ENCODE measurements around the gene LLCFC1.

Gene LLCFC1

GRCh38 chr7:142894985-142895593 lies 44.2 kb upstream of the LLCFC1 start:
- peak; percentile 46 for DNase-seq (ENCODE audit: low spot score)
- no peak overlapping the region for H3K4me3 ChIP-seq
- TF ChIP-seq CTCF (IDR thresholded peaks at IDR 0.05) = no peak
- no peak overlapping the region for H3K27ac ChIP-seq

DNA sequence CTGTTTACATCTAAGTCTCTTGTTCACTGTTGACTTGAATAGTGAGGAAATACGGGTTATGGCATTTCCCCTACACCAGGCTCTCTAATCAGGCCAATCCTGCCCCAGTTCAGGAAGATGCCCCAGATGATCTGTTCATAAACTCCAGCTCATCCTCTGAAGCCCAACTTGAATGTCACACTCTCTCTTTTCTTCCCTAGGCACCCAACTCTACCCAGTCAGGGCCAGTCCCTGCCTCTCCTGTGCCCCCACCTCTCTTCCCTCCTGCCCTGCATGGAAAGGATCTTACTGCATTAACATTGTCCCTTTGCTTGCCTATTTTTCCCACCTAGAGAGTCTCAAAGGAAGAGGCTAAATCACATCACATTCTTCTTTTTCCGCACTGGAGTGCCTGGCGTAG lies 43.1 kb upstream of the LLCFC1 start:
- Histone ChIP-seq H3K4me3 (no peak overlapping the region), H3K27ac (no peak overlapping the region)
- no peak for TF ChIP-seq CTCF (IDR thresholded peaks at IDR 0.05)
- peak; percentile 22 for DNase-seq (ENCODE audit: low spot score)

- DNase-seq (ENCODE audit: low spot score) = peak; percentile 50
- no peak for TF ChIP-seq CTCF (IDR thresholded peaks at IDR 0.05)
- Histone ChIP-seq H3K27ac (no peak overlapping the region), H3K4me3 (no peak overlapping the region)
Measured at GRCh38 chr7:142896741-142897379, 42.4 kb upstream of the LLCFC1 start.

- peak; percentile 24 for DNase-seq (ENCODE audit: low spot score)
- H3K4me3 ChIP-seq = no peak overlapping the region
- no peak for TF ChIP-seq CTCF (IDR thresholded peaks at IDR 0.05)
- no peak overlapping the region for H3K27ac ChIP-seq
Measured at GRCh38 chr7:142897691-142898090, 41.6 kb upstream of the LLCFC1 start.

GRCh38 chr7:142898377-142899170 lies 40.7 kb upstream of the LLCFC1 start:
- Histone ChIP-seq H3K27ac (no peak overlapping the region), H3K4me3 (no peak overlapping the region)
- no peak for TF ChIP-seq CTCF (IDR thresholded peaks at IDR 0.05)
- peak; percentile 43 for DNase-seq (ENCODE audit: low spot score)

DNA sequence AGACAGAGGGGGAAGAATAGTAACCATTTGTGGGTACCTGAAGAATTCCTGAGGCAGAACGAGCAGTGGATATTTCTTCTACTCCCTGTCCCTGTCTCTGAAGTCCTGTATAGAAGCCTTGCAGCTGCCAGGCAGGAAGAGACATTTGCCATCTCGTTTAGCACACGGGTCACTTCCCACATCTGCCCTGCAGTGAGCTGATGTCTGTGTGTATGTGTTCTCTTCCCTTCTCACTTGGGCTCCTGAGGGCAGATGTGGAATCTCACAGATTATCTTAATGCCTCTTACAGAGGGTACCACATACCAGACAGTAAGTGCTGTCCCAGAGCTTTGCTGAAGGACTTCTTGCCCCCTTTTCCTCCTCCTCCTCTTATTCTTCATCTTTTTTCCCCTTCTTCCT lies 39.6 kb upstream of the LLCFC1 start:
- DNase-seq (ENCODE audit: low spot score) = no peak
- TF ChIP-seq CTCF (IDR thresholded peaks at IDR 0.05) = no peak
- Histone ChIP-seq H3K27ac (no peak overlapping the region), H3K4me3 (no peak overlapping the region)
